GDM1 (cell line): ENCODE measurements around the gene ELL.
"Not testable (repeated sequence)": the region's sequence is repeated elsewhere in the genome, so short reads cannot be mapped to it uniquely, and the experiment has no call there.

Experiments used
- DNase-seq: peaks from one replicate; lab custom pipeline; 2025; lab: John Stamatoyannopoulos, UW

ELL gene

GRCh38 chr19:18521692-18522123, at the start of gene ELL:
Gene ELL, minus strand, starts transcription at chr19:18522070. Its CDS starts 15 bp downstream, at chr19:18522055.
- no peak for DNase-seq

GRCh38 chr19:18568367-18568766, 46.5 kb upstream of the ELL start:
- no peak for DNase-seq

DNA sequence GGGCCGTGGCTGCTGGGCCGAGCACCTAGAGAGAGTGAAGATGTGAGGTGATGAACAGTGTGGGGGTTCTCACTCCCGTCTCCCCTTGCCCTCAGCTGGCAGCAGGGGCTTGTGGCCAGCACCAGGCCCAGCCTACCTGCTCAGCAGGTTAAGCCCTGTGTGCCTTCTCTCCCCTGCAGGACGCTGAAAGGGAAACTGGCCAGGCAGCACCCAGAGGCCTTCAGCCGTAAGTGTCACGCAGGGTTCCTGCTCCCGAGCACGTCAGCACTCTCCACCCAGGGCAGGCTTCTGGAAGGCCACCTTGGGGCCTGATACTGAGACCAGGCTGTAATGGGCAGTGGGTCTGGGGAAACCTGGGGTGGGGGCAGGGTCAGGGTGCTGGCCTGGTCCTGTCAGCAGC, 45.1 kb upstream of the ELL start:
- no peak for DNase-seq

GRCh38 chr19:18562086-18562485, 40.2 kb upstream of the ELL start:
- no peak for DNase-seq

DNA sequence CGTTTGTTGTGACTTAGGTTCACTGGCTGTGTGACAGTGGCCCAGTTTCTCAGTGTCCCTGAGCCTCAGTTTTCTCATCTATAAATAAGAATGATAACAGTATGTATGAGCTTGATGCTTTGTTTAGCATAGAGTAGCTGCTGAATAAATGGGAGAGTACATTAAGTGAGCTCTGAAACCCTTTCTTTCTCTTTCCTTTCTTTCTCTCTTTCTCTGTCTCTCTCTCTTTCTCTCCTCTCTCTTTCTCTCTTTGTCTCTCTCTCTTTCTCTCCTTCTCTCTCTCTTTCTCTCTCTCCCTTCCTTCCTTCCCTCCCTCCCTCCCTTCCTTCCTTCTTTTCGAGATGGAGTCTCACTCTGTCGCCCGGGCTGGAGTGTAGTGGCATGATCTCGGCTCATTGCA, 37.8 kb upstream of the ELL start:
- DNase-seq: no peak

DNA sequence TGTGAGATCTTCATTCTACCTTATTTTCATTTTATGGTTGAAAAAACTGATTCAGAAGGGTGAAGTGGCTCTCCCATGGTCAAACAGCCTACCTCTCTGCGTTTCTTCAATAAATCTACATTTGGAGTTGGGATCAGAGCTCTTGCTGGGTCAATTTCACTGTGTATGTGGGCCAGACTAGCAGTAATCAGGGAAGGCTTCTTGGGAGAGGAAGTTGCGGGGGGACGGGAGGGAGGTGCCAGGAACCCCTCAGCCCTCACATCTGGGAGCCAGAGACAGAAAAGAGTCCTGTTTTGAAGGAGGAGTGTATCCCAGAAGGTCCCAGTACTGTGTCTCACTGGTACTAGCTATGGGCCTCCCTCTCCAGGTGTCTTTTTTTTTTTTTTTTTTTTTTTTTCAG, 36.7 kb upstream of the ELL start:
- DNase-seq: no peak

GRCh38 chr19:18558202-18558555, 36.3 kb upstream of the ELL start:
- no peak for DNase-seq

DNA sequence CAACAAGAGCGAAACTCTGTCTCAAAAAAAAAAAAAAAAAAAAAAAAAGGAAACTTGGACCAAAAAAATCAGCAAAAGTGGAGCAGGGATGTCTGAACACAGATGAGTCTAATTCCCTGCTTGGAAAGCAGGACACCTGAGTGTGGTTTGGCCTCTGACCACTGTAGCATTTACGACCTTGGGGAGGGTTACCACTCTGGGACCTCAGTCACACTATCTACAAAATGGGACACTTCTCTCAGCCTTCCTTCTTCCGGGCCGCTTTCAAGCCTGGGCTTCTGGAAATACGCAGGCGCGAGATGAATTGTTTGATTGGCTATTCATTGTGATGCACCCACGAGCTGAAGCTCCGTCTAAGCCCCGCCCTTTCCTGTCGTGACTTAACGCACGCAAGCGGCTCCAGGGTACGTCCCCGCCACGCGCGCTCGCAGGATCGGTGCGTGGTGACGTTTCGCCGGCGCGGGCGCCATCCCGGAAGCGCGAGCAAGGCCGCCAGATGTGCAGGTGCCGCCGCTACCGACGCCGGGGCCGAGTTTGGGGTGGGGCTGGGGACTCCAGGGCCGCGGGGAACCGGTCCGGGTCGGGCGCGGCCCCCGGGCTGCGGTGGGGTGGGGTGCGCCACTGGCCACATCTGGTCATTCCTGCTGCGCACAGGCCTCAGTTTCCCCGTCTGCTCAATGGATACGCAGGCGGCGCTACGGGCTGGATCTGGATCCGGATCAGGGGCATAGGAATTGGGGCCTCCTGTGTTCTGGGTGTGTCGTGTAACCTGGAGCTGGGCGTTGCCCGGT, 35.7 kb upstream of the ELL start, which contains the start of gene KXD1:
Gene KXD1, plus strand, starts transcription at position 460 of the 791 bp plus-strand sequence. CDS start 4,187 bp downstream, outside the sequence.
- DNase-seq: peak; percentile 97

GRCh38 chr19:18551631-18552030, 29.8 kb upstream of the ELL start:
- no peak for DNase-seq

DNA sequence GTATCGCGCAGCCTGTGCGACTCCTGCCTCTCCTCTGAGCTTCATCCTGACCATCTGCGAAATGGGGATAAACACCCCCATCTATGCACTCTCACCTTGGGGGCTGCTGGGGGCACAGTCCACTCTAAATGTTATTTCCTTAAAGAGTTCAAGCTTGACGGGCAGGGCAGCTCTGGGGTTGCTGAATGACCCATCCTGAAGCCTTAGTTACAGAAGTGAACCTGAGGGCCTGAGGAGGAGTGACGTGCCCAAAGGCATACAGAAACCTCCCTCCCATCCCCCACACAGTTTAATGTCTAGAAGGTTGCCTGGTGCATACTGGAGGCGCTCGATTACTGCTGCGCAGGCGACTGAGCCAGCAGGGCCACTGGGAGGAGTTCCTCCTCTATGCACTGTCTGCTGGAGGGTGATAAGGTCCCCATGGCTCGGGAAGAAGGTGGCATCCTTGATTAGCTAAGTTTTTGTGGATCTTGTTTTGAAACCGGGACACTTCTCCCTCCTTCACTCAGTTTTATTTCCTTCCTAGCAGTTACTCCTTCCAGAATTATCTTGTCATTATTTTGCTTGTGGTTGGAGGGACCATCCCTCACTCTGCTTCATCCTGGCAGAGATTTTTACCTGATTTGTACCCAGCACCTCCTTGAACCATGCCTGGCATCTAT, 22.1 kb upstream of the ELL start:
- peak; percentile 75 for DNase-seq

GRCh38 chr19:18542941-18543813, 21.3 kb upstream of the ELL start, which contains the start of gene FKBP8:
Gene FKBP8, minus strand, starts transcription at chr19:18543573. Its CDS starts 1,603 bp downstream, at chr19:18541970.
- peak; percentile 85 for DNase-seq

GRCh38 chr19:18541992-18542940, 20.4 kb upstream of the ELL start:
- DNase-seq: no peak

GRCh38 chr19:18541258-18541991, 19.6 kb upstream of the ELL start:
- DNase-seq: no peak

DNA sequence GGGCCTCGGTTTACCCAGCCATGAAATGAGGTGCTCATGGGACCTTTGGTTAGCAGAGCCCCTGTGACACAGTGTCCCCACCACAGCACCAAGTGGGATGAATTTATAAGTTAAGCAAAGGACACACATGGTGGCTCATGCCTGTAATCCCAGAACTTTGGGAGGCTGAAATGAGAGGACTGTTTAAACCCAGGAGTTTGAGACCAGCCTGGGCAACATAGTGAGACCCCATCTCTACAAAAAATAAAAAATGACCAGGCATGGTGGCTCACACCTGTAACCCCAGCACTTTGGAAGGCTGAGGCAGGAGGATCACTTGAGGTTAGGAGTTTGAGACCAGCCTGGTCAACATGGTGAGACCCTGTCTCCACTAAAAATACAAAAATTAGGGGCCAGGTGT, 18.3 kb upstream of the ELL start:
- DNase-seq: not testable (repeated sequence)

GRCh38 chr19:18539372-18539771, 17.5 kb upstream of the ELL start:
- no peak for DNase-seq

DNA sequence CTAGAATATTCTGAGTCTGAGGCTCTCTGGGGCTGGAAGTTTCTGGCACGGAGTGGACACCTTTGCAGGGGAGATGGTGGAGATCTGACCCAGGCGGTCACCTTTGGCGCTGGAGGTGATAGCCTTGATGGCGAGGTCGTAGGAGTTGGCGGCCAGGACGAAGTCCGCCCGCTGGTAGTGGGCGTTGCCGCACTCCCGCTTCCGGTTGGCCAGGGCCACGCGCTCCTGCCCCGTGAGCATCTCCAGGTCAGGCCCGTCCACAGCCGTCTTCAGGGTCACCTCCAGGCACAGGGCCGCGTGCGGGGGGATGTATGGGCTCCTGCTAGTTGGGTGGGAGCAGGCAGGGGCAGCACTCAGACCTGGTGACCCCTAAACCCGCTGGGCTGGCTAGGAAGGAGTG, 16.2 kb upstream of the ELL start:
- DNase-seq: no peak

DNA sequence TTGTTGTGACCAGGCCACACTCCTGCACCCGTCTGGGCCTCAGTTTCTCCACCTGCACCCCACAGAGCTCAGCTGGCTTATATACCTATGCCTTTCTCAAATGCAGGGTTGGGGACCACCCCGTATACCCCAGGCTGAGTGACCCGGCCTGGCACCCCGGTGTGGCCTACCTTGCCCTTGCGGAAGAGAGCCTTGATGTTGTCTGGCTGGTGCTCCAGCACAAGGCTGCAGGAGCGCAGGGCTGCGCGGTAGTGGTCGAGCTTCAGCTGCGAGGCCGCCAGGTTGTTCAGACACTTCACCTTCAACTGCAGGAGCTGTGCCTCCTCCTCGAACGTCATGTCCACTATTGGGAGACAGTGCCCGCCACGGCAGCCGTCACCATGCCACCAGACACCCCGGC, 15.6 kb upstream of the ELL start:
- DNase-seq: no peak

DNA sequence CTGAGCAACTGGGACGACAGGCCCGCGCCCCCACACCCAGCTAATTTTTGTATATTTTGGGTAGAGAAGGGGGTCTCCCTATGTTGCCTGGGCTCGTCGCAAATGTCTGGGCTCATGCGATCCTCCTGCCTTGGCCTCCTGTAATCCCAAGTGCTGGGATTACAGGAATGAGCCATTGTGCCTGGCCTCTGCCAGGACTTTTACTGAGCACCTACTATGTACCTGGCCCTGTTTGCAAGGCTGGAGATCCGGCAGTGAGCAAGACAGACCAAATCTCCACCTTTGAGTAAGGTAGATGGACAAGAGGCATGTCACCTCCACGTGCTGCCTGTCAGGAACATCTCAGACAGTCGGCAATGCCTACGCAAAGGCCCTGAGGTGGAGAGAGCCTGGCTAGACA, 14.6 kb upstream of the ELL start:
- DNase-seq: no peak

- no peak for DNase-seq
Measured at GRCh38 chr19:18533058-18533457, 11.2 kb upstream of the ELL start.

DNA sequence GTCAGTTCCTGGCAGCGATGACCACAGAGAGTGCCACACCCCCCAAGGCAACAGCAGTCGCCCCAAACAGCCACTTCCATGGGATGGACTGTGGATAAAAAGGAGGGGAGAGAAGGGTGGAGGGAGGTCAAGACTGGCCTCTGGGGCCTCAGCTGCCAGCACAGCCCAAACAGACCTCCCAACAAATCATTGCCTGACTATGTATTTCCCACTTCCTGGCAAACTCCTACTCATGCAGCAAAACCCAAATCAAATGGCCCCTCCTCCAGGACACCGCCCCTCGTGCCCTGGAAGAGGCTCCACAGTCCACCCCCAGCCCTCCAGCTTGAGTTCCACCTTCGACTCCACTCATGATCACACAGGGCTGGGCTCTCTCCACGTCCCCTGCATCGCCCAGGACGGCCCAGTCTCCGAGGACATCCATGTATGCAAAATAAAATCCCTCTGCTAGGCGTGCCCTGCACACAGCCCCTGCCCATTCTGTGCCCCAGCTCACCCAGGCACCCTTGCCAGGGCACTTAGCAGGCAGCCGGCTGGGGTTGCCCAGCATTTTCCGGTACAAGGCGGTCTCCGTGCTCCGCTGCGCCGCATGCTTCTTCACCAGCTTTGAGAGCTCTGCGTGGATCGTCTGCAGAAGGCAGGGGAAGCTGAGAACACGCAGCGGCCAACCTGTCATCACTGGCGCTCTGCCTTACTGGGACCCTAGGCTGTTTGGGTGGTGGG, 10.5 kb upstream of the ELL start:
- no peak for DNase-seq
